Breast epithelium (tissue), 4 donors: ENCODE results near the gene INO80E. TPM values are rescaled to one million over a fixed set of nuclear protein-coding genes. Genes with fewer than 3 reads are reported as not detected.

Experiments used
- DNase-seq, 2 donors: peaks; one replicate each; pipeline ENCODE4 v3.0.0-alpha.2; 2019; ENCODE audit warnings: low spot score in 2 of 2
- H3K27ac ChIP-seq, 2 donors: fragments of 200-600 bp; sonication (generic) in 1 of 2; one replicate each; pipeline ENCODE4 v1.5.1; 2016 to 2019; ENCODE audit warnings: mild to moderate bottlenecking in 1 of 2
- H3K27me3 ChIP-seq, 2 donors: fragments of 200-600 bp; sonication (generic) in 1 of 2; one replicate each; pipeline versions ENCODE4 v1.5.1 to v1.6.0; 2017 to 2019; ENCODE audit warnings: control low read depth in 1 of 2, mild to moderate bottlenecking in 1 of 2
- H3K36me3 ChIP-seq: fragments of 200-600 bp; one replicate; pipeline ENCODE4 v1.5.1; 2019
- H3K4me1 ChIP-seq, 2 donors: fragments of 200-600 bp; sonication (generic); one replicate each; pipeline ENCODE4 v1.5.1; 2016 to 2019; ENCODE audit warnings: control low read depth in 1 of 2
- H3K4me3 ChIP-seq, 3 donors: fragments of 200-600 bp; sonication (generic); 1 replicate in 2 of 3; 2 replicates in 1 of 3; pipeline ENCODE4 v1.5.1; 2016 to 2019; ENCODE audit warnings: mild to moderate bottlenecking in 3 of 3, moderate library complexity in 2 of 3
- H3K9me3 ChIP-seq, 2 donors: fragments of 200-600 bp; sonication (generic) in 1 of 2; one replicate each; pipeline ENCODE4 v1.5.1; 2016 to 2019; ENCODE audit warnings: control low read depth in 1 of 2
- CTCF ChIP-seq, 3 donors: fragments of 450-650 bp; IDR thresholded peaks; one replicate each; pipeline ENCODE4 v1.5.1; 2016 to 2017; ENCODE audit warnings: antibody characterized with exemption in 3 of 3, mild to moderate bottlenecking in 3 of 3, moderate library complexity in 3 of 3
- POLR2A ChIP-seq: fragments of 450-650 bp; IDR thresholded peaks from one replicate; pipeline ENCODE4 v1.6.1; 2016; ENCODE audit warnings: antibody characterized with exemption, mild to moderate bottlenecking, moderate library complexity
- POLR2AphosphoS5 ChIP-seq, 3 donors: sonication (generic); formaldehyde crosslinking; IDR thresholded peaks; one replicate each; pipeline ENCODE4 v1.6.1; 2017; ENCODE audit warnings: antibody characterized with exemption in 3 of 3
- intact Hi-C: fragments of 100-400 bp; cut with DNase I; formaldehyde crosslinking; loops from one replicate; pipeline ENCODE4 v1.15.1; 2023; ENCODE audit warnings: low total_unique reads
- total RNA-seq, 3 donors: library from RNA; depleted of rRNA; stranded (reverse); fragments of >200 nt; gene quantifications; one replicate each; pipeline ENCODE4 v1.1.0, GENCODE V29; 2016

The INO80E gene
- total RNA-seq, 3 donors from 2014 or later = 31.8 to 39.7 (median 38.6) TPM

- TF ChIP-seq POLR2AphosphoS5 (IDR thresholded peaks at IDR 0.05) (peak; percentile 84 to 89 (median 85)), CTCF (IDR thresholded peaks at IDR 0.05) (no peak), POLR2A (no peak)
- Histone ChIP-seq H3K9me3 (no peaks in the 10 kb centered on the region), H3K4me3 (peak overlapping the region; percentile 66 to 78 (median 68)), H3K4me1 (no peaks in the 10 kb centered on the region), H3K36me3 (no peaks in the 10 kb centered on the region), H3K27ac (peak overlapping the region; percentile 45 to 64), H3K27me3 (no peaks in the 10 kb centered on the region)
- peak; percentile 84 to 97 for DNase-seq
- intact Hi-C loops = no loop called here
These were observed 56.8 kb downstream of the INO80E start for GRCh38 chr16:30052671-30053372.

GRCh38 chr16:30053376-30054015 lies 57.5 kb downstream of the INO80E start:
- no peak for TF ChIP-seq CTCF (IDR thresholded peaks at IDR 0.05)
- no peak for TF ChIP-seq POLR2A
- TF ChIP-seq POLR2AphosphoS5 (IDR thresholded peaks at IDR 0.05) = no peak
- no peaks in the 10 kb centered on the region for H3K36me3 ChIP-seq
- intact Hi-C loops = no loop called here
- H3K4me3 ChIP-seq = peak overlapping the region; percentile 66 to 78 (median 68)
- H3K9me3 ChIP-seq = no peaks in the 10 kb centered on the region
- H3K4me1 ChIP-seq = no peaks in the 10 kb centered on the region
- no peaks in the 10 kb centered on the region for H3K27me3 ChIP-seq
- no peak for DNase-seq
- peak overlapping the region; percentile 45 to 64 for H3K27ac ChIP-seq

- intact Hi-C loops = no loop called here
- Histone ChIP-seq H3K27me3 (no peaks in the 10 kb centered on the region), H3K4me3 (no peak overlapping the region), H3K27ac (peak overlapping the region; percentile 41 to 50), H3K9me3 (no peaks in the 10 kb centered on the region), H3K4me1 (no peaks in the 10 kb centered on the region), H3K36me3 (no peaks in the 10 kb centered on the region)
- DNase-seq = no peak
- TF ChIP-seq POLR2AphosphoS5 (IDR thresholded peaks at IDR 0.05) = no peak
These were observed 58.4 kb downstream of the INO80E start for GRCh38 chr16:30054451-30054850.

- Histone ChIP-seq H3K9me3 (no peaks in the 10 kb centered on the region), H3K36me3 (no peaks in the 10 kb centered on the region), H3K27me3 (no peaks in the 10 kb centered on the region), H3K4me1 (no peaks in the 10 kb centered on the region), H3K4me3 (no peak overlapping the region), H3K27ac (peak overlapping the region; percentile 41 to 50)
- DNase-seq = peak in 1 of 2 donors; percentile 68
- no peak for TF ChIP-seq POLR2AphosphoS5 (IDR thresholded peaks at IDR 0.05)
- TF ChIP-seq CTCF (IDR thresholded peaks at IDR 0.05) = peak in 1 of 3 donors; percentile 43
- no peak for TF ChIP-seq POLR2A
- intact Hi-C loops = no loop called here
These were observed 59.0 kb downstream of the INO80E start for GRCh38 chr16:30054959-30055553.

Other genes starting within 250 kb of the INO80E start
- gene ZG16, start 218.0 kb upstream of the INO80E start, total RNA-seq = under 1 TPM in 1 of 3 donors, not detected in 2; 0.33 TPM
- gene KIF22, start 205.5 kb upstream of the INO80E start, total RNA-seq = 10 to 100 TPM; 16.3 to 50.2 (median 22.3) TPM
- gene MAZ, start 189.7 kb upstream of the INO80E start, total RNA-seq = 10 to 100 TPM; 49.3 to 61.9 (median 60.0) TPM
- 1 to 10 TPM; 2.9 to 3.9 (median 3.5) TPM for gene PRRT2, start 184.0 kb upstream of the INO80E start, total RNA-seq
- gene PAGR1, start 180.1 kb upstream of the INO80E start, total RNA-seq = 10 to 100 TPM; 26.6 to 40.5 (median 29.8) TPM
- 100 to 1,000 TPM in 1 of 3 donors, 10 to 100 TPM in 2; 78.1 to 132 (median 99.7) TPM for gene MVP, start 175.8 kb upstream of the INO80E start, total RNA-seq
- gene CDIPT, start 133.0 kb upstream of the INO80E start, total RNA-seq = 100 to 1,000 TPM; 102 to 119 (median 117) TPM
- 1 to 10 TPM in 2 of 3 donors, under 1 TPM in 1; 0.16 to 7.2 (median 5.0) TPM for gene SEZ6L2, start 96.7 kb upstream of the INO80E start, total RNA-seq
- 1 to 10 TPM in 2 of 3 donors, not detected in 1; 1.3 to 2.5 TPM for gene ASPHD1, start 95.8 kb upstream of the INO80E start, total RNA-seq
- gene KCTD13, start 70.0 kb upstream of the INO80E start, total RNA-seq = 10 to 100 TPM; 14.3 to 20.5 (median 18.7) TPM
- 100 to 1,000 TPM; 111 to 135 (median 128) TPM for gene TMEM219, start 34.2 kb upstream of the INO80E start, total RNA-seq
- gene TAOK2, start 22.4 kb upstream of the INO80E start, total RNA-seq = 10 to 100 TPM; 31.8 to 51.1 (median 37.3) TPM
- gene HIRIP3, start 624 bp upstream of the INO80E start, total RNA-seq = 10 to 100 TPM; 10.5 to 18.2 (median 15.5) TPM
- 1 to 10 TPM in 2 of 3 donors, under 1 TPM in 1; 0.48 to 4.5 (median 2.3) TPM for gene DOC2A, start 14.8 kb downstream of the INO80E start, total RNA-seq
- not detected for gene C16orf92, start 27.0 kb downstream of the INO80E start, total RNA-seq
- under 1 TPM in 1 of 3 donors, not detected in 2; 0.29 TPM for gene TLCD3B, start 35.0 kb downstream of the INO80E start, total RNA-seq
- gene ALDOA, start 69.5 kb downstream of the INO80E start, total RNA-seq = 100 to 1,000 TPM; 479 to 672 (median 540) TPM
- 10 to 100 TPM; 47.7 to 55.1 (median 51.7) TPM for gene PPP4C, start 79.8 kb downstream of the INO80E start, total RNA-seq
- gene TBX6, start 95.7 kb downstream of the INO80E start, total RNA-seq = under 1 TPM; 0.73 to 0.98 (median 0.80) TPM
- 100 to 1,000 TPM; 106 to 143 (median 114) TPM for gene YPEL3, start 100.0 kb downstream of the INO80E start, total RNA-seq
- 1 to 10 TPM; 1.6 to 7.3 (median 2.0) TPM for gene GDPD3, start 117.3 kb downstream of the INO80E start, total RNA-seq
- gene MAPK3, start 127.0 kb downstream of the INO80E start, total RNA-seq = 10 to 100 TPM; 46.5 to 82.1 (median 67.5) TPM
- gene CORO1A, start 187.4 kb downstream of the INO80E start, total RNA-seq = 10 to 100 TPM; 24.4 to 30.9 (median 24.9) TPM
- 100 to 1,000 TPM; 125 to 267 (median 258) TPM for gene BOLA2B, start 197.4 kb downstream of the INO80E start, total RNA-seq
- 10 to 100 TPM; 27.4 to 59.0 (median 34.7) TPM for gene SLX1A, start 197.6 kb downstream of the INO80E start, total RNA-seq
- 10 to 100 TPM; 12.3 to 27.0 (median 15.7) TPM for gene SULT1A3, start 203.0 kb downstream of the INO80E start, total RNA-seq